Measurements from ENCODE around the gene CCHCR1.

- TF ChIP-seq CTCF (IDR thresholded peaks at IDR 0.05) (no peak), POLR2A (IDR thresholded peaks at IDR 0.05) (no peak)
Observed at GRCh38 chr6:31168606-31169005, 11.0 kb upstream of the CCHCR1 start.

Measured in Peyer's patch (tissue), 4 donors.